DMS153 treated with DMSO at 0.1 percent for 48 hours (cell line): ENCODE results near the gene BBS4.
"Not testable (repeated sequence)": the region's sequence is repeated elsewhere in the genome, so short reads cannot be mapped to it uniquely, and the experiment has no call there.

Source experiments
- DNase-seq: peaks from one replicate; lab custom pipeline; 2025; ENCODE audit not compliant: unreplicated experiment; lab: John Stamatoyannopoulos, UW

The BBS4 gene

GRCh38 chr15:72685925-72686794, at the start of gene BBS4, which contains the start of gene HIGD2B:
TSS of gene BBS4 (plus strand) at chr15:72686207. CDS start at chr15:72686228, 21 bp downstream.
TSS of gene HIGD2B (minus strand) at chr15:72686182. CDS start at chr15:72676374, 9,808 bp downstream.
- no peak for DNase-seq

- not testable (repeated sequence) for DNase-seq
Measured at GRCh38 chr15:72636519-72637282, 49.3 kb upstream of the BBS4 start.

- DNase-seq = not testable (repeated sequence)
Measured at GRCh38 chr15:72639759-72640483, 46.1 kb upstream of the BBS4 start.

GRCh38 chr15:72642271-72642670, 43.7 kb upstream of the BBS4 start:
- DNase-seq = not testable (repeated sequence)

GRCh38 chr15:72648631-72649253, 37.3 kb upstream of the BBS4 start:
- DNase-seq = not testable (repeated sequence)

- not testable (repeated sequence) for DNase-seq
Measured at GRCh38 chr15:72654397-72654796, 31.6 kb upstream of the BBS4 start, which contains the start of gene GOLGA6B. TSS of gene GOLGA6B (plus strand) at chr15:72654697. CDS start at chr15:72654738, 41 bp downstream.

GRCh38 chr15:72656014-72656413, 30.0 kb upstream of the BBS4 start:
- not testable (repeated sequence) for DNase-seq

- not testable (repeated sequence) for DNase-seq
Measured at GRCh38 chr15:72661081-72661480, 24.9 kb upstream of the BBS4 start.

GRCh38 chr15:72663931-72664330, 22.1 kb upstream of the BBS4 start:
- DNase-seq = not testable (repeated sequence)

- not testable (repeated sequence) for DNase-seq
Measured at GRCh38 chr15:72665706-72666105, 20.3 kb upstream of the BBS4 start.

- DNase-seq = not testable (repeated sequence)
Measured at GRCh38 chr15:72669803-72670202, 16.2 kb upstream of the BBS4 start.

- DNase-seq = not testable (repeated sequence)
Measured at GRCh38 chr15:72670656-72671352, 15.2 kb upstream of the BBS4 start.

GRCh38 chr15:72671525-72671924, 14.5 kb upstream of the BBS4 start:
- no peak for DNase-seq

- DNase-seq = no peak
Measured at GRCh38 chr15:72676838-72677237, 9.2 kb upstream of the BBS4 start.

GRCh38 chr15:72680931-72681330, 5.1 kb upstream of the BBS4 start:
- DNase-seq = no peak

- no peak for DNase-seq
Measured at GRCh38 chr15:72682772-72683171, 3.2 kb upstream of the BBS4 start.

- DNase-seq = no peak
Measured at GRCh38 chr15:72685301-72685924, 594 bp upstream of the BBS4 start.

- no peak for DNase-seq
Measured at GRCh38 chr15:72688697-72689096, 2.7 kb downstream of the BBS4 start.

GRCh38 chr15:72690938-72691337, 4.9 kb downstream of the BBS4 start:
- no peak for DNase-seq
